GM12864 (cell line): ENCODE results near the gene AURKAIP1.

ENCODE experiments used
- DNase-seq: peaks from one replicate; pipeline ENCODE4 v3.0.0-alpha.2; 2011; ENCODE audit warnings: low read depth
- H3K4me3 ChIP-seq: 2 replicates; pipeline ENCODE4 v1.5.1; 2011; ENCODE audit warnings: mild to moderate bottlenecking, low read depth, low read length, control low read depth
- CTCF ChIP-seq: IDR thresholded peaks from 2 replicates; pipeline ENCODE4 v1.5.1; 2011; ENCODE audit warnings: low read depth, mild to moderate bottlenecking, moderate library complexity, low read length, control low read depth, inconsistent platforms; ENCODE audit errors: missing control alignments

AURKAIP1 gene

GRCh38 chr1:1332774-1333480 lies 42.1 kb downstream of the AURKAIP1 start:
- TF ChIP-seq CTCF = no peak
- no peak for DNase-seq
- H3K4me3 ChIP-seq = no peak overlapping the region

- no peak overlapping the region for H3K4me3 ChIP-seq
- no peak for TF ChIP-seq CTCF
- DNase-seq = no peak
Observed at GRCh38 chr1:1332031-1332755, 42.8 kb downstream of the AURKAIP1 start.

GRCh38 chr1:1331068-1331965 lies 43.7 kb downstream of the AURKAIP1 start, which contains the start of gene TAS1R3:
TAS1R3 (plus strand) TSS chr1:1331280; CDS start chr1:1331346, 66 bp downstream.
- H3K4me3 ChIP-seq = no peak within 1 kb of the TSS
- no peak for TF ChIP-seq CTCF
- DNase-seq = no peak

- no peak overlapping the region for H3K4me3 ChIP-seq
- TF ChIP-seq CTCF = no peak
- no peak for DNase-seq
Observed at GRCh38 chr1:1330366-1331067, 44.5 kb downstream of the AURKAIP1 start.

GRCh38 chr1:1329304-1330210 lies 45.5 kb downstream of the AURKAIP1 start:
- no peak for DNase-seq
- no peak overlapping the region for H3K4me3 ChIP-seq
- TF ChIP-seq CTCF = no peak

- DNase-seq = no peak
- no peak for TF ChIP-seq CTCF
- H3K4me3 ChIP-seq = no peak overlapping the region
Observed at GRCh38 chr1:1328254-1328653, 46.8 kb downstream of the AURKAIP1 start.
